HEK293 (cell line): ENCODE results near the gene DAG1.
A peak's percentile ranks its signal among the peaks of the same experiment; 100 is the strongest.

Source experiments
- CTCF ChIA-PET: fragments of 350-600 bp; formaldehyde crosslinking; extraction: SDS; loops from one replicate; lab custom pipeline; 2021; ENCODE audit warnings: antibody characterized with exemption; lab: Yijun Ruan, JAX
- POLR2A ChIA-PET: fragments of 300-600 bp; formaldehyde crosslinking; extraction: SDS; loops from one replicate; lab custom pipeline; 2020; ENCODE audit warnings: antibody characterized with exemption, inconsistent platforms; lab: Yijun Ruan, JAX
- H3K27ac ChIP-seq: fragments of 200-500 bp; sonication (Bioruptor generic); 2 replicates; pipeline ENCODE4 v1.5.1; 2014; ENCODE audit warnings: low read depth, low read length, control low read depth, inconsistent platforms; ENCODE audit errors: extremely low read depth
- H3K36me3 ChIP-seq, 2 experiments: fragments of 200-500 bp in 1 of 2; sonication (Bioruptor generic) in 1 of 2; 1 replicate in 1 of 2; 2 replicates in 1 of 2; pipeline ENCODE4 v1.5.1; 2014 to 2017; ENCODE audit warnings: inconsistent platforms in 2 of 2, low read length in 2 of 2; ENCODE audit not compliant: control insufficient read depth in 2 of 2, insufficient read depth in 1 of 2
- H3K4me1 ChIP-seq: fragments of 200-500 bp; sonication (Bioruptor generic); 2 replicates; pipeline ENCODE4 v1.5.1; 2014; ENCODE audit warnings: mild to moderate bottlenecking, low read length, inconsistent platforms; ENCODE audit not compliant: control insufficient read depth, insufficient read depth
- H3K4me3 ChIP-seq: 2 replicates; pipeline ENCODE4 v1.5.1; 2011; ENCODE audit warnings: low read depth, mild to moderate bottlenecking, control low read depth, low read length, moderate library complexity
- H3K9me3 ChIP-seq: fragments of 200-500 bp; sonication (Bioruptor generic); 2 replicates; pipeline ENCODE4 v1.5.1; 2014; ENCODE audit warnings: low read depth, low read length, inconsistent platforms; ENCODE audit not compliant: control insufficient read depth, insufficient read depth
- EGR2 ChIP-seq: fragments of 450-650 bp; formaldehyde crosslinking; IDR thresholded peaks from 2 replicates; pipeline ENCODE4 v1.5.1; 2016; ENCODE audit warnings: low read depth, missing biosample characterization, missing genetic modification characterization
- GLI4 ChIP-seq: fragments of 450-650 bp; formaldehyde crosslinking; IDR thresholded peaks from 2 replicates; pipeline ENCODE4 v1.5.1; 2016; ENCODE audit warnings: missing biosample characterization, missing genetic modification characterization
- KLF16 ChIP-seq: fragments of 450-650 bp; formaldehyde crosslinking; IDR thresholded peaks from 2 replicates; pipeline ENCODE4 v1.5.1; 2017; ENCODE audit warnings: missing biosample characterization, missing genetic modification characterization
- KLF8 ChIP-seq: fragments of 450-650 bp; formaldehyde crosslinking; IDR thresholded peaks from 2 replicates; pipeline ENCODE4 v1.5.1; 2016; ENCODE audit warnings: missing biosample characterization, missing genetic modification characterization
- RBAK ChIP-seq: fragments of 450-650 bp; formaldehyde crosslinking; IDR thresholded peaks from 2 replicates; pipeline ENCODE4 v1.5.1; 2016; ENCODE audit warnings: missing biosample characterization, missing genetic modification characterization
- ZEB2 ChIP-seq: fragments of 450-650 bp; formaldehyde crosslinking; IDR thresholded peaks from 2 replicates; pipeline ENCODE4 v1.5.1; 2016; ENCODE audit warnings: missing biosample characterization, missing genetic modification characterization
- ZNF324 ChIP-seq: fragments of 450-650 bp; formaldehyde crosslinking; IDR thresholded peaks from 2 replicates; pipeline ENCODE4 v1.5.1; 2016; ENCODE audit warnings: missing biosample characterization, missing genetic modification characterization
- ZNF335 ChIP-seq: fragments of 450-650 bp; formaldehyde crosslinking; conservative IDR thresholded peaks from 2 replicates; pipeline ENCODE4 v1.5.1; 2016; ENCODE audit warnings: missing biosample characterization, missing genetic modification characterization
- ZNF521 ChIP-seq: fragments of 450-650 bp; formaldehyde crosslinking; IDR thresholded peaks from 2 replicates; pipeline ENCODE4 v1.5.1; 2017; ENCODE audit warnings: missing biosample characterization, mild to moderate bottlenecking, missing genetic modification characterization
- ZNF670 ChIP-seq: fragments of 450-650 bp; formaldehyde crosslinking; IDR thresholded peaks from 2 replicates; pipeline ENCODE4 v1.5.1; 2016; ENCODE audit warnings: missing biosample characterization, missing genetic modification characterization, low read depth
- ZNF768 ChIP-seq: fragments of 450-650 bp; formaldehyde crosslinking; IDR thresholded peaks from 2 replicates; pipeline ENCODE4 v1.5.1; 2018; ENCODE audit warnings: missing biosample characterization, mild to moderate bottlenecking, missing genetic modification characterization
- TF ChIP-seq, protein P1 (sequence below): fragments of 450-650 bp; formaldehyde crosslinking; IDR thresholded peaks from 2 replicates; pipeline ENCODE4 v1.5.1; 2017; ENCODE audit warnings: missing biosample characterization, missing genetic modification characterization
- TF ChIP-seq, protein P2 (sequence below): fragments of 450-650 bp; formaldehyde crosslinking; IDR thresholded peaks from 2 replicates; pipeline ENCODE4 v1.5.1; 2017; ENCODE audit warnings: missing biosample characterization, missing genetic modification characterization

The DAG1 gene

DNA sequence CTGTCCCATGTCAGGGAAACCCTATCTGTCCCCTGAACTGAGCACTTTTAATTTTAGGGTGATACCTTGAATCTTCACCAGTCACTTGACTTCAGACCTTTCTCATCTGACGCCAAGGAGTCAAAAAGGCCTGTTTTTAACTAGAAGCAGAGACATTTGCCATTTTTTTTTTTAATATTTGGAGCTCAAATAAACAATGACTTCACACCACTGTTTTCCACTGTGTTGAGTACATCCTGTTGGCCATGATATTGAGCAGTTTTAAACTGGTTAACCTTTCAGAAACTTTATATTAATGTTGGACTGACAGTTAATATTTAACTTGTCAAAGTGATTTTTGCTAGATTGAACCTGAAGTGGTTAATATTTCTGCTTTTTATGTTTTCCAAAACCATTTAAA lies 28.2 kb downstream of the DAG1 start:
- H3K9me3 ChIP-seq = no peaks in the 10 kb centered on the region
- no peak overlapping the region for H3K4me3 ChIP-seq
- TF ChIP-seq EGR2 (tag by site-specific recombination) = no peak
- TF ChIP-seq ZNF768 (tag by site-specific recombination) = no peak
- ChIA-PET CTCF (interaction anchor here (0.6 to 1.1 kb wide), 3 partner anchors 8 to 561 kb away, joined by 3 read pairs; no protein-coding TSS in a partner anchor), POLR2A (no interaction called here)
- H3K4me1 ChIP-seq = 0 out of 2 replicates have a peak, but pooled peaks cover 2% of the 10 kb centered on the region
- no peak overlapping the region for H3K27ac ChIP-seq
- H3K36me3 ChIP-seq = peaks cover 0 to 6% of the 10 kb centered on the region in 2 experiments; a peak in 2 of 3 replicates

DNA sequence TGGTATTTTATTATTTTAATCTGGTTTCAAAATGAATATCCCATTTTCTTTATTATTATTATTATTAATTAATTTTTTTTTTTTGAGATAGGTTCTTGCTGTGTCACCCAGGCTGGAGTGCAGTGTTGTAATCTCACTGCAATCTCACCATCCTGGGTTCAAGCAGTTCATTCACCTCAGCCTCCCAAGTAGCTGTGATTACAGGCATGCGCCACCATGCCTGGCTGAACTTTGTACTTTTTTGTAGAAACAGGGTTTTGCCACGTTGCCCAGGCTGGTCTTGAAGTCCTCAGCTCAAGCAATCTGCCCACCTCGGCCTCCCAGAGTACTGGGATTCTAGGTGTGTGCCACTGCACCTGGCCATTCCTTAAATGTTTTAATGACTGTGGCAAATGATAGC lies 28.6 kb downstream of the DAG1 start:
- Histone ChIP-seq H3K9me3 (no peaks in the 10 kb centered on the region), H3K36me3 (peaks cover 0 to 2% of the 10 kb centered on the region in 2 experiments; a peak in 2 of 3 replicates), H3K4me1 (0 out of 2 replicates have a peak, but pooled peaks cover 2% of the 10 kb centered on the region), H3K27ac (no peak overlapping the region), H3K4me3 (no peak overlapping the region)
- TF ChIP-seq RBAK (tag by site-specific recombination) = no peak
- TF ChIP-seq ZEB2 (tag by site-specific recombination) = no peak
- TF ChIP-seq, protein P1, sequence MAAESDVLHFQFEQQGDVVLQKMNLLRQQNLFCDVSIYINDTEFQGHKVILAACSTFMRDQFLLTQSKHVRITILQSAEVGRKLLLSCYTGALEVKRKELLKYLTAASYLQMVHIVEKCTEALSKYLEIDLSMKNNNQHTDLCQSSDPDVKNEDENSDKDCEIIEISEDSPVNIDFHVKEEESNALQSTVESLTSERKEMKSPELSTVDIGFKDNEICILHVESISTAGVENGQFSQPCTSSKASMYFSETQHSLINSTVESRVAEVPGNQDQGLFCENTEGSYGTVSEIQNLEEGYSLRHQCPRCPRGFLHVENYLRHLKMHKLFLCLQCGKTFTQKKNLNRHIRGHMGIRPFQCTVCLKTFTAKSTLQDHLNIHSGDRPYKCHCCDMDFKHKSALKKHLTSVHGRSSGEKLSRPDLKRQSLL (tag by site-specific recombination) = no peak
- TF ChIP-seq KLF8 (tag by site-specific recombination) = no peak
- no peak for TF ChIP-seq KLF16 (tag by site-specific recombination)
- no peak for TF ChIP-seq GLI4
- no peak for TF ChIP-seq ZNF324
- no peak for TF ChIP-seq ZNF521
- no peak for TF ChIP-seq ZNF670 (tag by site-specific recombination)
- ChIA-PET POLR2A (no interaction called here), CTCF (interaction anchor here (1.1 kb wide), 1 partner anchor 54 kb away, joined by 3 read pairs; no protein-coding TSS in a partner anchor)

DNA sequence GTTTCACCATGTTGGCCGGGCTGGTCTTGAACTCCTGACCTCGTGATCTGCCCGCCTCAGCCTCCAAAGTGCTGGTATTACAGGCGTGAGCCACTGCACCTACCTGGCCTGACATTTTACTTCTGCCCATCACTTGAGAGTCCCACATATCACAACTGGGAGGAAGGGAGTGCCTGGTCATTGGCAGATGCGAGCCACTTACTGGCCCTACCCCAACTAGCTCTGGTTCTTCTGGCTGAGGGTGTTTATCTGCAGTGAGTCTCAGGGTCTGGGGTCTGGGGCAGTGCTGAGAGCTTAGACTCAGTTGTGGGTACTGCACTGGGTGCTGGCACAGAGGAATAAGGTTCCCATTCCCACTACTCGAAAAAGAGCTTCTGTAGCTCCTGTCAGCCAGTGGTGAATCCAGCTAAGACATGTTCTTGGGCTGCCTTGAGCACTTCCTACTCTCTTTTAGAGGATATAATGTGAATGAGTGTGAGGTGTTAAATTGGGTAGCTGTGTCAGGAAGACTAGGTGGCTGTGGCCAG lies 30.2 kb downstream of the DAG1 start:
- no peaks in the 10 kb centered on the region; a peak in 1 of 3 replicates for H3K36me3 ChIP-seq
- TF ChIP-seq, protein P2, sequence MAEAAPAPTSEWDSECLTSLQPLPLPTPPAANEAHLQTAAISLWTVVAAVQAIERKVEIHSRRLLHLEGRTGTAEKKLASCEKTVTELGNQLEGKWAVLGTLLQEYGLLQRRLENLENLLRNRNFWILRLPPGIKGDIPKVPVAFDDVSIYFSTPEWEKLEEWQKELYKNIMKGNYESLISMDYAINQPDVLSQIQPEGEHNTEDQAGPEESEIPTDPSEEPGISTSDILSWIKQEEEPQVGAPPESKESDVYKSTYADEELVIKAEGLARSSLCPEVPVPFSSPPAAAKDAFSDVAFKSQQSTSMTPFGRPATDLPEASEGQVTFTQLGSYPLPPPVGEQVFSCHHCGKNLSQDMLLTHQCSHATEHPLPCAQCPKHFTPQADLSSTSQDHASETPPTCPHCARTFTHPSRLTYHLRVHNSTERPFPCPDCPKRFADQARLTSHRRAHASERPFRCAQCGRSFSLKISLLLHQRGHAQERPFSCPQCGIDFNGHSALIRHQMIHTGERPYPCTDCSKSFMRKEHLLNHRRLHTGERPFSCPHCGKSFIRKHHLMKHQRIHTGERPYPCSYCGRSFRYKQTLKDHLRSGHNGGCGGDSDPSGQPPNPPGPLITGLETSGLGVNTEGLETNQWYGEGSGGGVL (tag by site-specific recombination) = no peak
- peak; percentile 62 for TF ChIP-seq ZNF335 (tag by site-specific recombination)
- TF ChIP-seq, all 188 proteins: peak for 1
- no peak overlapping the region for H3K27ac ChIP-seq
- ChIA-PET CTCF (interaction anchor here (0.6 to 1.0 kb wide), 3 partner anchors 11 to 1349 kb away, joined by 3 read pairs; no protein-coding TSS in a partner anchor), POLR2A (interaction anchor here (0.7 to 1.1 kb wide), 2 partner anchors 30 to 1023 kb away, joined by 3 read pairs; partner anchors contain the start of gene DAG1)
- no peak overlapping the region for H3K4me3 ChIP-seq
- no peaks in the 10 kb centered on the region for H3K9me3 ChIP-seq
- H3K4me1 ChIP-seq = 0 out of 2 replicates have a peak, but pooled peaks cover 2% of the 10 kb centered on the region
